DOHH2 (cell line): ENCODE data around the gene AHCTF1.

Experiments used
- EZH2phosphoT487 ChIP-seq: fragments of 200-600 bp; sonication (generic); IDR thresholded peaks from 2 replicates; pipeline ENCODE4 v1.6.1; 2017; ENCODE audit warnings: borderline replicate concordance, mild to moderate bottlenecking, antibody characterized with exemption, low read length, moderate library complexity, mixed read lengths
- TF ChIP-seq, protein P1 (sequence below): fragments of 200-600 bp; sonication (generic); IDR thresholded peaks from one replicate; pipeline ENCODE4 v1.5.1; 2014; ENCODE audit warnings: antibody characterized with exemption, mild to moderate bottlenecking, low read depth, low read length; ENCODE audit not compliant: poor library complexity, severe bottlenecking

DNA sequence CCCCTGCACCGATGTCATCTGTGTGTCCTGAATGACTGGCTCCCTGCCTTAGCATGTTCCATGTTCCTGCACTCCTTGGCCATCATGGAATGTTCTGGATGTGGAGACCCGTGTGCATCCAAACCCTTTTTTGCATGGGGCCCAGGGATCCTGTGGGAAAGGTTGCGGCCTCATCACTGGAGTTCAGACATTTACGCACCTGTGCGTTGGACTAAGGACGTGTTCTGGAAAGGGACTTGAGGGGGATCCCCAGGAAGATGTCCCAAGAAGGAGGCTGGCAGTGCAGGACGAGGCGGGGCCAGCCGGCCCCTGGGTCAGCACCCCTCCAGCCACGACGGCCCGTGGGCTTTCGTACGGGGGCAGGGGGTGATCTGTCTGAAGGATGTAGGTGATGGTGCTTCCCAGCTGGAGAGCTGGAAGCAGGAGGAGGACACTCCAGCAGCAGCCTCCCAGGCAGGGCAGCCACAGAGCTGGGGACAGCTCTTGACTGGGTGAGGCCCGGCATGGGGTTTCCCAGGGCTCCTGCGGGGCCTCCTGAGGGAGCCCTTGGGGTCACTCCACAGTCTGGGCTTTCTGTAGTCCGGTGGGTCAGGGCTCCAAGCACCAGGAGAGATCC, 140.3 kb downstream of the AHCTF1 start:
- TF ChIP-seq, protein P1, sequence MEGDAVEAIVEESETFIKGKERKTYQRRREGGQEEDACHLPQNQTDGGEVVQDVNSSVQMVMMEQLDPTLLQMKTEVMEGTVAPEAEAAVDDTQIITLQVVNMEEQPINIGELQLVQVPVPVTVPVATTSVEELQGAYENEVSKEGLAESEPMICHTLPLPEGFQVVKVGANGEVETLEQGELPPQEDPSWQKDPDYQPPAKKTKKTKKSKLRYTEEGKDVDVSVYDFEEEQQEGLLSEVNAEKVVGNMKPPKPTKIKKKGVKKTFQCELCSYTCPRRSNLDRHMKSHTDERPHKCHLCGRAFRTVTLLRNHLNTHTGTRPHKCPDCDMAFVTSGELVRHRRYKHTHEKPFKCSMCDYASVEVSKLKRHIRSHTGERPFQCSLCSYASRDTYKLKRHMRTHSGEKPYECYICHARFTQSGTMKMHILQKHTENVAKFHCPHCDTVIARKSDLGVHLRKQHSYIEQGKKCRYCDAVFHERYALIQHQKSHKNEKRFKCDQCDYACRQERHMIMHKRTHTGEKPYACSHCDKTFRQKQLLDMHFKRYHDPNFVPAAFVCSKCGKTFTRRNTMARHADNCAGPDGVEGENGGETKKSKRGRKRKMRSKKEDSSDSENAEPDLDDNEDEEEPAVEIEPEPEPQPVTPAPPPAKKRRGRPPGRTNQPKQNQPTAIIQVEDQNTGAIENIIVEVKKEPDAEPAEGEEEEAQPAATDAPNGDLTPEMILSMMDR = no peak
- TF ChIP-seq EZH2phosphoT487 = no peak
